Common myeloid progenitor, CD34-positive (primary cell): ENCODE data around the gene CDRT15L2.
"Not testable (repeated sequence)": the region's sequence is repeated elsewhere in the genome, so short reads cannot be mapped to it uniquely, and the experiment has no call there.

Experiments used
- CTCF ChIA-PET: fragments of 350-600 bp; sonication (Branson Sonifier 250); formaldehyde crosslinking; loops from one replicate; lab custom pipeline; 2021; ENCODE audit warnings: antibody characterized with exemption; lab: Charles Lee
- POLR2A ChIA-PET: fragments of 350-600 bp; sonication (Branson Sonifier 250); formaldehyde crosslinking; loops from one replicate; lab custom pipeline; 2021; ENCODE audit warnings: antibody characterized with exemption; lab: Charles Lee
- DNase-seq, 3 donors: peaks; one replicate each; pipeline versions ENCODE4 v3.0.0 to v3.0.0-alpha.2; 2013
- H3K27ac ChIP-seq, 2 experiments: 1 replicate in 1 of 2; 2 replicates in 1 of 2; pipeline ENCODE4 v1.7.0; 2013; ENCODE audit warnings: inconsistent platforms in 2 of 2, low read length in 2 of 2, mild to moderate bottlenecking in 2 of 2, low read depth in 1 of 2, moderate library complexity in 1 of 2; ENCODE audit not compliant: severe bottlenecking in 2 of 2, insufficient read depth in 1 of 2, poor library complexity in 1 of 2
- H3K27me3 ChIP-seq, 5 experiments: replicated peaks in 2 of 5; 1 replicate in 3 of 5; 2 replicates in 2 of 5; pipeline versions ENCODE4 v1.6.1 to v1.7.0; 2013; ENCODE audit warnings: low read length in 4 of 5, mild to moderate bottlenecking in 2 of 5, moderate library complexity in 2 of 5, inconsistent platforms in 1 of 5; ENCODE audit not compliant: insufficient read depth in 5 of 5, control insufficient read depth in 4 of 5
- H3K36me3 ChIP-seq, 4 experiments: 1 replicate in 2 of 4; 2 replicates in 2 of 4; pipeline versions ENCODE4 v1.6.1 to v1.7.0; 2013; ENCODE audit warnings: low read length in 3 of 4, control low read depth in 1 of 4, mild to moderate bottlenecking in 1 of 4; ENCODE audit not compliant: control insufficient read depth in 4 of 4, insufficient read depth in 4 of 4
- H3K4me1 ChIP-seq, 4 experiments: 1 replicate in 3 of 4; 2 replicates in 1 of 4; pipeline versions ENCODE4 v1.6.1 to v1.7.1; 2013; ENCODE audit warnings: low read length in 3 of 4, mild to moderate bottlenecking in 3 of 4, control low read depth in 1 of 4, inconsistent platforms in 1 of 4, moderate library complexity in 1 of 4; ENCODE audit not compliant: control insufficient read depth in 4 of 4, insufficient read depth in 4 of 4; ENCODE audit errors: control extremely low read depth in 1 of 4
- H3K4me3 ChIP-seq, 7 experiments: 1 replicate in 4 of 7; 2 replicates in 3 of 7; pipeline versions ENCODE4 v1.5.1 to v1.7.0; 2013; ENCODE audit warnings: mild to moderate bottlenecking in 7 of 7, low read length in 6 of 7, moderate library complexity in 6 of 7, inconsistent platforms in 2 of 7, low read depth in 2 of 7, control low read depth in 1 of 7; ENCODE audit not compliant: insufficient read depth in 4 of 7, control insufficient read depth in 1 of 7; ENCODE audit errors: extremely low read depth in 1 of 7
- H3K9me3 ChIP-seq, 5 experiments: 1 replicate in 4 of 5; 2 replicates in 1 of 5; pipeline versions ENCODE4 v1.6.1 to v1.7.1; 2013; ENCODE audit warnings: low read length in 4 of 5, mild to moderate bottlenecking in 2 of 5, inconsistent platforms in 1 of 5, low read depth in 1 of 5, moderate library complexity in 1 of 5; ENCODE audit not compliant: control insufficient read depth in 4 of 5, insufficient read depth in 2 of 5; ENCODE audit errors: control extremely low read depth in 1 of 5
- WGBS: methylation state at CpG from one replicate; pipeline ENCODE4 v1.1.5; 2013; ENCODE audit not compliant: insufficient coverage; 5-methylcytosine and 5-hydroxymethylcytosine counted together

Gene CDRT15L2

DNA sequence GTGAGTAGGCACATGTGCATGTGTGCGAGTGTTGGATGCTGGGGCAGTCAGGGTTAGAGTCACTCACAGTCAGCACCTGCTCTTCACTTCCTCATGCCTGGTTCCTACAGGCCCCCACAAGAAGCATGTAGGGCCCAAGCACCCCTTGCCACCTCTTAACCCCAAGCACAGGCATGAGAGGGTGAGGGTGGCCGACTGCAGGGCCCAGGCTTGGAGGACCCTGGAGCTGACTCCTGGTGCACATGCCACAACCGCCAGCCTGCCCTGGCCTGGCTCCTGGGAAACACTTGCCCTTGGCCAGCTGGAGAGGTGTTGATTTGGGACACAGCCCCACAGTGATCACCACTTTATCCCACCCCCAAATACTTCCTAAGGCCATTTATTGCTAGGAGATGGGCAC lies 16.9 kb upstream of the CDRT15L2 start:
- no peak overlapping the region for H3K4me3 ChIP-seq
- no peaks in the 10 kb centered on the region for H3K36me3 ChIP-seq
- H3K27ac ChIP-seq = no peak overlapping the region
- no CpG with 5 or more reads among the region's 3 CpGs for WGBS
- POLR2A ChIA-PET = no interaction called here
- CTCF ChIA-PET = no interaction called here
- DNase-seq = no peak
- peaks cover 0 to 1% (median 0%) of the 10 kb centered on the region in 5 experiments for H3K27me3 ChIP-seq
- H3K4me1 ChIP-seq = peaks cover 0 to 4% (median 0%) of the 10 kb centered on the region in 4 experiments
- peaks cover 0 to 1% (median 0%) of the 10 kb centered on the region in 5 experiments for H3K9me3 ChIP-seq

DNA sequence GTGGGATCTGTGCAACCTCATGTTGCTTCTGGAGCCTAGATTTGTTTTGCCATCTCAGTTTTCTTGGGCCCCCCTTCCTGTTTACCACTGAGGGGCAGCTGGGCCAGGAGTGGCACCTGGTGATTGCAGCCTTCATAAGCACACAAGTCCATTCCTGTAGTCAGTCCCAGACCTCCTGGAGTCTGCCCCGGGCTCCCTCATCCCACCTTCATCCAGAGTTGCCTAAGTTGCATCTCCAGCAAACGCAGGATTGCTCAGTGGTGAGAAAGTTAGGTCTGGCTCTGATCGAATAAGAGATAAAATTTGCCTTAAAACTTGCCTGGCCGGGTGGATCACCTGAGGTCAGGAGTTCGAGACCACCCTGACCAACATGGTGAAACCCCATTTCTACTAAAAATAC lies 14.3 kb upstream of the CDRT15L2 start:
- WGBS = 100% methylated on average over 1 of the region's 5 CpGs
- H3K36me3 ChIP-seq, CTCF ChIA-PET, POLR2A ChIA-PET, H3K4me3 ChIP-seq, H3K27ac ChIP-seq, H3K9me3 ChIP-seq, DNase-seq, H3K4me1 ChIP-seq, H3K27me3 ChIP-seq: not testable (repeated sequence)

- H3K36me3 ChIP-seq = no peaks in the 10 kb centered on the region
- no peak for DNase-seq
- no peak overlapping the region for H3K4me3 ChIP-seq
- peaks cover 0 to 1% (median 0%) of the 10 kb centered on the region in 5 experiments for H3K9me3 ChIP-seq
- ChIA-PET POLR2A (no interaction called here), CTCF (no interaction called here)
- WGBS = 98% methylated on average over 5 of the region's 5 CpGs
- H3K4me1 ChIP-seq = peaks cover 0 to 4% (median 0%) of the 10 kb centered on the region in 4 experiments
- no peak overlapping the region for H3K27ac ChIP-seq
- no peaks in the 10 kb centered on the region for H3K27me3 ChIP-seq
These were observed 13.8 kb upstream of the CDRT15L2 start for GRCh38 chr17:20565711-20566110.

DNA sequence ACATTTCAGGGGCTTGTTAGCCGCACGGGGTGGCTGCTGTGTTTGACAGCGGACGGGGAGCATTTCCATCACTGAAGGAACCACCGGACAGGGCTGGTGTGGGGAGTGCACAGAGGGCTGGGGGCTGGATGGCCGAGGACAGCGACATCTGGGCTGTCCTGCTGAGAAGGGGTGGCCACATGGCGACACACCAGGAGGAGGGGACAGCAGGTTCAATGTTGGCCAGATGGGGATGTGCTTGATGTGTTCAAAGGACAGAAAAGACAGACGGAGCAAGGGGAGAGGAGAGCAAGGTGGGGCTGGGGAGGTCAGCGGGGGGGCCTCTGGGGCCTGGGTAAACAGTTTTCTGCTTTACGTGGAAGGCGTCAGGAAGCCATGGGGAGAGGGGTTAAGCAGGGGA lies 12.8 kb upstream of the CDRT15L2 start:
- H3K9me3 ChIP-seq, H3K4me3 ChIP-seq, H3K36me3 ChIP-seq, H3K27me3 ChIP-seq, H3K27ac ChIP-seq, H3K4me1 ChIP-seq, POLR2A ChIA-PET, CTCF ChIA-PET, DNase-seq: not testable (repeated sequence)
- 100% methylated on average over 6 of the region's 12 CpGs for WGBS

- H3K4me1 ChIP-seq, H3K27ac ChIP-seq, H3K27me3 ChIP-seq, POLR2A ChIA-PET, H3K4me3 ChIP-seq, H3K9me3 ChIP-seq, CTCF ChIA-PET, H3K36me3 ChIP-seq, DNase-seq: not testable (repeated sequence)
- no CpG with 5 or more reads among the region's 6 CpGs for WGBS
These were observed 12.1 kb upstream of the CDRT15L2 start for GRCh38 chr17:20567421-20567820.

- CTCF ChIA-PET, H3K36me3 ChIP-seq, POLR2A ChIA-PET, H3K4me3 ChIP-seq, H3K27ac ChIP-seq, DNase-seq, H3K27me3 ChIP-seq, H3K9me3 ChIP-seq, H3K4me1 ChIP-seq: not testable (repeated sequence)
- 95% methylated on average over 8 of the region's 8 CpGs for WGBS
These were observed 10.9 kb upstream of the CDRT15L2 start for GRCh38 chr17:20568604-20569003.

DNA sequence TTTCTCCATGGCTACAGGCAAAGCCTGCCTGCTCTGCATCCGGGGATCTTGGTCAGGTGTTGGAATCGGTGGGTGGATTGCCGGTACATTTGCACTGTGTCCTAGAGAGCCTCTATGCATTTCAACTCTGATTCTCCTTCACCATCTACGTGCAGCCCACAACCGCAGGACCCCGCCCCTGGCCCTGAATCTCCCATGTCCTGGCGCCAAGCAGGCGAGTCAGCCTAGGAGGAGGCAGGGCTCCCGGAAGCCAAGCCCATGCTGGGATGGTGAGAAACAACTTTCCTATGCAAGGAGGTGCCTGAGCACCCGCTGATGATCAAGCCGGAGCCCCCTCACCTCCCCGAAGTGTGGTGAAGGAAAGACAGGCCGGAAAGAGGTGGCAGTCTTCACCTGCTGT lies 7.9 kb upstream of the CDRT15L2 start:
- H3K27ac ChIP-seq, DNase-seq, CTCF ChIA-PET, POLR2A ChIA-PET, H3K4me3 ChIP-seq, H3K27me3 ChIP-seq, H3K4me1 ChIP-seq, H3K9me3 ChIP-seq, H3K36me3 ChIP-seq: not testable (repeated sequence)
- no CpG with 5 or more reads among the region's 13 CpGs for WGBS
